Cardiac fibroblast (primary cell): ENCODE results near the gene MMP26.
A peak's percentile ranks its signal among the peaks of the same experiment; 100 is the strongest.

Source experiments
- DNase-seq, 2 donors: peaks; one replicate each; pipeline versions ENCODE4 v3.0.0 to v3.0.0-alpha.2; 2010; ENCODE audit warnings: low read depth in 2 of 2
- H3K4me3 ChIP-seq, 2 donors: replicated peaks in 1 of 2; 1 replicate in 1 of 2; 2 replicates in 1 of 2; pipeline ENCODE4 v1.5.1; 2011; ENCODE audit warnings: low read depth in 2 of 2, low read length in 2 of 2, mild to moderate bottlenecking in 2 of 2, moderate library complexity in 1 of 2
- TF ChIP-seq, protein P1 (sequence below): IDR thresholded peaks from one replicate; pipeline ENCODE4 v1.5.1; 2011; ENCODE audit warnings: low read depth, mild to moderate bottlenecking, low read length, inconsistent platforms

Gene MMP26

GRCh38 chr11:4704054-4704789, at the start of gene MMP26:
Gene MMP26 (plus strand): TSS chr11:4704784.
- DNase-seq, result no peak
- H3K4me3 ChIP-seq, result no peak within 1 kb of the TSS
- TF ChIP-seq, protein P1, sequence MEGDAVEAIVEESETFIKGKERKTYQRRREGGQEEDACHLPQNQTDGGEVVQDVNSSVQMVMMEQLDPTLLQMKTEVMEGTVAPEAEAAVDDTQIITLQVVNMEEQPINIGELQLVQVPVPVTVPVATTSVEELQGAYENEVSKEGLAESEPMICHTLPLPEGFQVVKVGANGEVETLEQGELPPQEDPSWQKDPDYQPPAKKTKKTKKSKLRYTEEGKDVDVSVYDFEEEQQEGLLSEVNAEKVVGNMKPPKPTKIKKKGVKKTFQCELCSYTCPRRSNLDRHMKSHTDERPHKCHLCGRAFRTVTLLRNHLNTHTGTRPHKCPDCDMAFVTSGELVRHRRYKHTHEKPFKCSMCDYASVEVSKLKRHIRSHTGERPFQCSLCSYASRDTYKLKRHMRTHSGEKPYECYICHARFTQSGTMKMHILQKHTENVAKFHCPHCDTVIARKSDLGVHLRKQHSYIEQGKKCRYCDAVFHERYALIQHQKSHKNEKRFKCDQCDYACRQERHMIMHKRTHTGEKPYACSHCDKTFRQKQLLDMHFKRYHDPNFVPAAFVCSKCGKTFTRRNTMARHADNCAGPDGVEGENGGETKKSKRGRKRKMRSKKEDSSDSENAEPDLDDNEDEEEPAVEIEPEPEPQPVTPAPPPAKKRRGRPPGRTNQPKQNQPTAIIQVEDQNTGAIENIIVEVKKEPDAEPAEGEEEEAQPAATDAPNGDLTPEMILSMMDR, result no peak

- TF ChIP-seq, protein P1, result no peak
- no peak overlapping the region for H3K4me3 ChIP-seq
- DNase-seq, result no peak
Measured at GRCh38 chr11:4658629-4659445, 45.7 kb upstream of the MMP26 start.

DNA sequence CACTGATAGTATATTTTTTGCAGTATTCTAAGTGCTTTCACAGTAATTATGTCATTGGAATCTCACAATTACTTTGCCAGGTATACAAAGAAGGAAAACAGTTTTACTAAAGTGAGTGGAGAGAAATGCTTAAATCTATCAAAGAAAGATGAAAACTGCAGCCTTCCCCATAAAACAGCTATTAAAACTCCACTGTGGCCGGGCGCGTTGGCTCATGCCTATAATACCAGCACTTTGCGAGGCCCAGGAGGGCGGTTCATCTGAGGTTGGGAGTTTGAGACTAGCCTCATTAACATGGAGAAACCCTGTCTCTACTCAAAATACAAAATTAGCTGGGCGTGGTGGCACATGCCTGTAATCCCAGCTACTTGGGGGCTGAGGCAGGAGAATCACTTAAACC, 41.7 kb upstream of the MMP26 start:
- H3K4me3 ChIP-seq, result no peak overlapping the region
- TF ChIP-seq, protein P1, result no peak
- no peak for DNase-seq

DNA sequence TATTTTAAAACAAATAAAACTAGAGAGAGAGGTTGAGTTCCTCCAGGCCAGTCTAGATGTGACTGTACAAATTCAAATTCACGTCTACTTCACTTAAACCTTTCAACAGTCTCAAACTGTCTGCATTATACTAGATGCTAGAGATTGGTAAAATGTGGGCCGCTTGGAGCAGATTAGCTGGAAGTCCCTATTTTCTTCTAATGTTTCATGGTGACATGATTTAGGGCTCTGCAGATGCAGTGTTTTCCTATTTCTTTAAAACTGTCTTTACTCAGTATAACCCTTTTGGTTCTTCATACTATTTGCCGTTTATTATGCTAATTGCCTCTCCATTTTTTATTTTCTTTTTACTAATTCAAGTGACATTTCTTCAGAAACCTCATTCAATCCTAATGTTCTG, 40.4 kb upstream of the MMP26 start:
- no peak overlapping the region for H3K4me3 ChIP-seq
- no peak for DNase-seq

DNA sequence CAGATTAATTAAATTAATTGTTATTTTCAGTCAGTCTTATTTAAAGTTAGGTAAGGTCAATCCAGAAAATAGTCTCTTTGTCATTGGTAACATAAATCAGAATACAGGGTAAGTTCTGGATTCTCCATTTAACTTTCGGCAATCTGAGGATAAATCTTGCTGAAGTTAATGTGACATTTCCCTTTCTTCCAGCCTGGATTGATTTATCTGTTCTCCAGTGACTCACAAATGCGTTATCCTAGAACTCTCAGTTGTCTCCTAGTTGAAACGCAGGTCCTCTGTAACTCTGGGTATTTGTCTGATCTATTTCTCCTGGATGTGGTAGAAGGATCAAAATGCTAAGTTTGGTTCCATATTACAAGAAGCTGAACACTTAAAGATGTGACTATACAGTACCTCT, 39.8 kb upstream of the MMP26 start:
- DNase-seq, result no peak
- TF ChIP-seq, protein P1, result no peak
- H3K4me3 ChIP-seq, result no peak overlapping the region

More for the DNA sequence above, 40.4 kb upstream of the MMP26 start:
- TF ChIP-seq, protein P1, result no peak

GRCh38 chr11:4665424-4665823, 39.2 kb upstream of the MMP26 start:
- H3K4me3 ChIP-seq, result no peak overlapping the region

More at GRCh38 chr11:4665424-4665823, 39.2 kb upstream of the MMP26 start:
- TF ChIP-seq, protein P1, result no peak
- DNase-seq, result peak in 1 of 2 donors; percentile 30
